HEK293 (cell line): ENCODE measurements around the gene ZNF576.

Source experiments
- FEZF1 ChIP-seq: fragments of 450-650 bp; formaldehyde crosslinking; IDR thresholded peaks from 2 replicates; pipeline ENCODE4 v1.5.1; 2016; ENCODE audit warnings: missing biosample characterization, missing genetic modification characterization
- SETDB1 ChIP-seq: IDR thresholded peaks from one replicate; pipeline ENCODE4 v1.6.1; 2017; ENCODE audit warnings: mild to moderate bottlenecking, low read length, moderate library complexity, mixed read lengths; ENCODE audit not compliant: insufficient read length
- ZNF184 ChIP-seq: fragments of 450-650 bp; IDR thresholded peaks from 2 replicates; pipeline ENCODE4 v1.5.1; 2018; ENCODE audit warnings: missing biosample characterization, mild to moderate bottlenecking, missing genetic modification characterization
- ZNF324 ChIP-seq: fragments of 450-650 bp; formaldehyde crosslinking; IDR thresholded peaks from 2 replicates; pipeline ENCODE4 v1.5.1; 2016; ENCODE audit warnings: missing biosample characterization, missing genetic modification characterization
- ZNF549 ChIP-seq: fragments of 450-650 bp; IDR thresholded peaks from 2 replicates; pipeline ENCODE4 v1.5.1; 2018; ENCODE audit warnings: missing biosample characterization, missing genetic modification characterization, mild to moderate bottlenecking, inconsistent platforms, moderate library complexity
- ZNF571 ChIP-seq: fragments of 450-650 bp; formaldehyde crosslinking; IDR thresholded peaks from 2 replicates; pipeline ENCODE4 v1.5.0; 2017; ENCODE audit warnings: missing biosample characterization, missing genetic modification characterization
- TF ChIP-seq, protein P1 (sequence below): fragments of 450-650 bp; formaldehyde crosslinking; IDR thresholded peaks from 2 replicates; pipeline ENCODE4 v1.5.1; 2016; ENCODE audit warnings: missing biosample characterization, missing genetic modification characterization
- TF ChIP-seq, protein P2 (sequence below): fragments of 450-650 bp; formaldehyde crosslinking; IDR thresholded peaks from 2 replicates; pipeline ENCODE4 v1.5.1; 2017; ENCODE audit warnings: missing biosample characterization, missing genetic modification characterization
- TF ChIP-seq, protein P3 (sequence below): fragments of 450-650 bp; IDR thresholded peaks from 2 replicates; pipeline ENCODE4 v1.5.1; 2018; ENCODE audit warnings: missing biosample characterization, missing genetic modification characterization

DNA sequence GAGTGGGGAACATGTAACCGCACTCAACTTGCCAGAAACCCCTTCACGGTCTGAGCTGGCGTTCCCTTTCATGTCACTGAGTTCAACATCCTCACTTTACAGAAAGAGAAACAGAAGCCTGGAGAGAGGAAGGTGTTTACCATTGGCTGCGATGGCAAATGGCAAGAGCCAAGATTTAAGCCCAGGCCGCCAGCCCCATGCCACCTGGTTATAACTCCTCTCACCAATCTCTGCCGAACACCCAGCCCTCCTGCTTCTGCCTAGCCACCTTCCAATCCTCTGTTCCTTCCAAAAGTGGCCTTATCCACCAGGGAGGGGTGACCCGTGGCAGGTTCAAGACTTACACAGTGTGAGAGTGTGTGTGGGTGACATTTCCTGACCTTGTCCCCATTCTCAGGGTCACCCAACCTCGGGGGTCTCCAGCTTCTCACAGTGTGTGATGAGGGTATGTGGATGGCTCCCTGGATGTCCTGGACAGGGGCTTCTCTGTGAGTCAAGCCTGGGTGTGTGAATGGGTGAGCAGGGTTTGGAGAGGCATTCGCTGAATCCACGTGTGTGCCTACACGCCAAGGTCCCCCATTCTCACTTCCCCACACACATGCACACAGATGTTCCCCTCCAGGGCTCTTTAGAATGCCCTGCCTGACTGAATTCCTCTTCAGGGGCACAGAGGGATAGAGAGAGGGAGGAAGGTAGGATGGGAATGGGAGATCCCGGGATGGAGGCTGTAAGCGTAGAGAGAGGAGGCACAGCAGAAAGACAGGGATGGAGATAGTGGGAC lies 42.0 kb downstream of the ZNF576 start:
- TF ChIP-seq, protein P1, sequence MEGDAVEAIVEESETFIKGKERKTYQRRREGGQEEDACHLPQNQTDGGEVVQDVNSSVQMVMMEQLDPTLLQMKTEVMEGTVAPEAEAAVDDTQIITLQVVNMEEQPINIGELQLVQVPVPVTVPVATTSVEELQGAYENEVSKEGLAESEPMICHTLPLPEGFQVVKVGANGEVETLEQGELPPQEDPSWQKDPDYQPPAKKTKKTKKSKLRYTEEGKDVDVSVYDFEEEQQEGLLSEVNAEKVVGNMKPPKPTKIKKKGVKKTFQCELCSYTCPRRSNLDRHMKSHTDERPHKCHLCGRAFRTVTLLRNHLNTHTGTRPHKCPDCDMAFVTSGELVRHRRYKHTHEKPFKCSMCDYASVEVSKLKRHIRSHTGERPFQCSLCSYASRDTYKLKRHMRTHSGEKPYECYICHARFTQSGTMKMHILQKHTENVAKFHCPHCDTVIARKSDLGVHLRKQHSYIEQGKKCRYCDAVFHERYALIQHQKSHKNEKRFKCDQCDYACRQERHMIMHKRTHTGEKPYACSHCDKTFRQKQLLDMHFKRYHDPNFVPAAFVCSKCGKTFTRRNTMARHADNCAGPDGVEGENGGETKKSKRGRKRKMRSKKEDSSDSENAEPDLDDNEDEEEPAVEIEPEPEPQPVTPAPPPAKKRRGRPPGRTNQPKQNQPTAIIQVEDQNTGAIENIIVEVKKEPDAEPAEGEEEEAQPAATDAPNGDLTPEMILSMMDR (tag by site-specific recombination) = no peak
- TF ChIP-seq ZNF324 (tag by site-specific recombination) (no peak), ZNF549 (tag by site-specific recombination) (no peak), ZNF184 (tag by site-specific recombination) (no peak), ZNF571 (tag by site-specific recombination) (no peak), SETDB1 (no peak), FEZF1 (tag by site-specific recombination) (no peak)
- TF ChIP-seq, protein P2, sequence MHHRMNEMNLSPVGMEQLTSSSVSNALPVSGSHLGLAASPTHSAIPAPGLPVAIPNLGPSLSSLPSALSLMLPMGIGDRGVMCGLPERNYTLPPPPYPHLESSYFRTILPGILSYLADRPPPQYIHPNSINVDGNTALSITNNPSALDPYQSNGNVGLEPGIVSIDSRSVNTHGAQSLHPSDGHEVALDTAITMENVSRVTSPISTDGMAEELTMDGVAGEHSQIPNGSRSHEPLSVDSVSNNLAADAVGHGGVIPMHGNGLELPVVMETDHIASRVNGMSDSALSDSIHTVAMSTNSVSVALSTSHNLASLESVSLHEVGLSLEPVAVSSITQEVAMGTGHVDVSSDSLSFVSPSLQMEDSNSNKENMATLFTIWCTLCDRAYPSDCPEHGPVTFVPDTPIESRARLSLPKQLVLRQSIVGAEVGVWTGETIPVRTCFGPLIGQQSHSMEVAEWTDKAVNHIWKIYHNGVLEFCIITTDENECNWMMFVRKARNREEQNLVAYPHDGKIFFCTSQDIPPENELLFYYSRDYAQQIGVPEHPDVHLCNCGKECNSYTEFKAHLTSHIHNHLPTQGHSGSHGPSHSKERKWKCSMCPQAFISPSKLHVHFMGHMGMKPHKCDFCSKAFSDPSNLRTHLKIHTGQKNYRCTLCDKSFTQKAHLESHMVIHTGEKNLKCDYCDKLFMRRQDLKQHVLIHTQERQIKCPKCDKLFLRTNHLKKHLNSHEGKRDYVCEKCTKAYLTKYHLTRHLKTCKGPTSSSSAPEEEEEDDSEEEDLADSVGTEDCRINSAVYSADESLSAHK (tag by site-specific recombination) = no peak
- TF ChIP-seq, protein P3, sequence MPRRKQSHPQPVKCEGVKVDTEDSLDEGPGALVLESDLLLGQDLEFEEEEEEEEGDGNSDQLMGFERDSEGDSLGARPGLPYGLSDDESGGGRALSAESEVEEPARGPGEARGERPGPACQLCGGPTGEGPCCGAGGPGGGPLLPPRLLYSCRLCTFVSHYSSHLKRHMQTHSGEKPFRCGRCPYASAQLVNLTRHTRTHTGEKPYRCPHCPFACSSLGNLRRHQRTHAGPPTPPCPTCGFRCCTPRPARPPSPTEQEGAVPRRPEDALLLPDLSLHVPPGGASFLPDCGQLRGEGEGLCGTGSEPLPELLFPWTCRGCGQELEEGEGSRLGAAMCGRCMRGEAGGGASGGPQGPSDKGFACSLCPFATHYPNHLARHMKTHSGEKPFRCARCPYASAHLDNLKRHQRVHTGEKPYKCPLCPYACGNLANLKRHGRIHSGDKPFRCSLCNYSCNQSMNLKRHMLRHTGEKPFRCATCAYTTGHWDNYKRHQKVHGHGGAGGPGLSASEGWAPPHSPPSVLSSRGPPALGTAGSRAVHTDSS (tag by site-specific recombination) = no peak
